ENCODE measurements around the gene KRT86.
"Not testable (repeated sequence)": the region's sequence is repeated elsewhere in the genome, so short reads cannot be mapped to it uniquely, and the experiment has no call there.

KRT86 gene

GRCh38 chr12:52342781-52343490 is 68.5 kb downstream of the KRT86 start:
- no peak for DNase-seq

GRCh38 chr12:52343550-52343949 is 69.1 kb downstream of the KRT86 start:
- DNase-seq, result no peak

GRCh38 chr12:52344111-52344510 is 69.7 kb downstream of the KRT86 start:
- no peak for DNase-seq

- DNase-seq, result not testable (repeated sequence)
Measured at GRCh38 chr12:52345041-52345440, 70.6 kb downstream of the KRT86 start.

- no peak for DNase-seq
Measured at GRCh38 chr12:52346593-52346992, 72.1 kb downstream of the KRT86 start.

- no peak for DNase-seq
Measured at GRCh38 chr12:52347016-52347415, 72.6 kb downstream of the KRT86 start.

- no peak for DNase-seq
Measured at GRCh38 chr12:52347551-52348510, 73.4 kb downstream of the KRT86 start.

GRCh38 chr12:52349196-52349595 is 74.8 kb downstream of the KRT86 start:
- no peak for DNase-seq

- no peak for DNase-seq
Measured at GRCh38 chr12:52350021-52350620, 75.7 kb downstream of the KRT86 start.

- no peak for DNase-seq
Measured at GRCh38 chr12:52350786-52351185, 76.3 kb downstream of the KRT86 start.

GRCh38 chr12:52351196-52352059 is 77.0 kb downstream of the KRT86 start:
- DNase-seq, result peak; percentile 67

- DNase-seq, result no peak
Measured at GRCh38 chr12:52352951-52353350, 78.5 kb downstream of the KRT86 start.

- DNase-seq, result no peak
Measured at GRCh38 chr12:52353766-52354165, 79.3 kb downstream of the KRT86 start.

GRCh38 chr12:52354200-52354599 is 79.8 kb downstream of the KRT86 start:
- no peak for DNase-seq

- DNase-seq, result no peak
Measured at GRCh38 chr12:52355176-52355575, 80.7 kb downstream of the KRT86 start.

GRCh38 chr12:52356031-52356761 is 81.8 kb downstream of the KRT86 start:
- DNase-seq, result no peak

- DNase-seq, result no peak
Measured at GRCh38 chr12:52356762-52357580, 82.5 kb downstream of the KRT86 start.

Data from NK-92 treated with Interleukin-12 subunit alpha and Interleukin-12 subunit beta, amount 100 ng/mL, for 24 hours (cell line).